Parathyroid adenoma (tissue), 2 donors: ENCODE data around the gene CELSR1.

Source experiments
- H2AFZ ChIP-seq: fragments of 300-600 bp; sonication (generic); one replicate; pipeline ENCODE4 v1.7.0; 2017; ENCODE audit warnings: antibody characterized with exemption, mild to moderate bottlenecking
- H3K27ac ChIP-seq: fragments of 300-600 bp; sonication (generic); one replicate; pipeline ENCODE4 v1.7.0; 2017
- H3K27me3 ChIP-seq: fragments of 300-600 bp; sonication (generic); one replicate; pipeline ENCODE4 v1.7.0; 2017; ENCODE audit warnings: low read length; ENCODE audit not compliant: control insufficient read depth, insufficient read depth
- H3K36me3 ChIP-seq: fragments of 300-600 bp; sonication (generic); one replicate; pipeline ENCODE4 v1.7.0; 2017; ENCODE audit warnings: low read length; ENCODE audit not compliant: control insufficient read depth, insufficient read depth
- H3K4me1 ChIP-seq: fragments of 300-600 bp; sonication (generic); one replicate; pipeline ENCODE4 v1.7.0; 2017; ENCODE audit warnings: control low read depth
- H3K4me2 ChIP-seq: fragments of 300-600 bp; sonication (generic); one replicate; pipeline ENCODE4 v1.7.0; 2017; ENCODE audit warnings: low read length
- H3K4me3 ChIP-seq: fragments of 300-600 bp; sonication (generic); one replicate; pipeline ENCODE4 v1.7.0; 2017; ENCODE audit warnings: low read depth, low read length
- H3K79me2 ChIP-seq: fragments of 300-600 bp; sonication (generic); one replicate; pipeline ENCODE4 v1.7.0; 2017; ENCODE audit warnings: control low read depth
- H3K9ac ChIP-seq: fragments of 300-600 bp; sonication (generic); one replicate; pipeline ENCODE4 v1.7.0; 2017; ENCODE audit warnings: mild to moderate bottlenecking
- H3K9me3 ChIP-seq: fragments of 300-600 bp; sonication (generic); one replicate; pipeline ENCODE4 v1.7.0; 2017; ENCODE audit warnings: low read length; ENCODE audit not compliant: control insufficient read depth
- TF ChIP-seq, protein P1 (sequence below): fragments of 300-600 bp; sonication (generic); IDR thresholded peaks from one replicate; pipeline ENCODE4 v1.7.0; 2017; ENCODE audit warnings: antibody characterized with exemption, mild to moderate bottlenecking
- donor health status: primary hyperparathyroidism.

Gene CELSR1

DNA sequence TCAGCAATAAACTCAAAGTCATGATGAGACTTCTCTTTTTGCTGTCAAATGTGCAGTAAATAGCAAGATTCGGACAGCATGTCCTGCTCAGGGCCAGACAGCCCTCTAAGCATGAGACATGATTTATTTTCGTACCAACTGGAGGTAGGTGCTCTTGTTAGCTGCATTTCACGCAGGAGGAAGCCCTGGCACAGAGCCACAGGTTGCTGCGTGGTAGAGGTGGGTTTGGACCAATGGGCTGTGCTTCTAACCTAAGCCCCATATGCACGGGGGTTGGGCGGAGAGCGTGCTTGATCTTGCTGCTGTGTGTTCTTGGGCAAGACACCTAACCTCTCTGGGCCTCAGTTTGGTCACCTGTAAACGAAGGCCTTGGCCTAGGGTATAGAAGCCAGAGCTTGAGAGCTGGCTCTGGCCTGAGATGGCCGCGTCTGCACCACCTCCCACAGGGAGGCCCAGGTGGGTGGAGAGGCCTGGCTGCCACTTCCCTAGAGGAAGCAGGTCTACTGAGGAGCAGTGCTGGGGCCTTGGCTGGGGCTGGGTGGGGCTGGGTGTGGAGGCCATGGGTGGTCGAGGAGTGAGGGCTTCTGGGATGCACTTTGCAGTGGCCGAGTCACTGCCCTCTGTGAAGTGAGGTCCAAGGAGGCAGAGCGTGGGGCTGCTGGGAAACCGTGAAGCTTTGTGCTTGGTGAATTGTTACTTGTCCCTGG is 44.3 kb upstream of the CELSR1 start:
- H3K4me3 ChIP-seq: no peak overlapping the region
- peaks cover 2% of the 10 kb centered on the region for H3K79me2 ChIP-seq
- H3K36me3 ChIP-seq: no peaks in the 10 kb centered on the region
- H3K9me3 ChIP-seq: no peaks in the 10 kb centered on the region
- no peaks in the 10 kb centered on the region for H3K4me1 ChIP-seq
- H3K4me2 ChIP-seq: no peak overlapping the region
- no peak overlapping the region for H2AFZ ChIP-seq
- no peak overlapping the region for H3K27ac ChIP-seq
- TF ChIP-seq, protein P1, sequence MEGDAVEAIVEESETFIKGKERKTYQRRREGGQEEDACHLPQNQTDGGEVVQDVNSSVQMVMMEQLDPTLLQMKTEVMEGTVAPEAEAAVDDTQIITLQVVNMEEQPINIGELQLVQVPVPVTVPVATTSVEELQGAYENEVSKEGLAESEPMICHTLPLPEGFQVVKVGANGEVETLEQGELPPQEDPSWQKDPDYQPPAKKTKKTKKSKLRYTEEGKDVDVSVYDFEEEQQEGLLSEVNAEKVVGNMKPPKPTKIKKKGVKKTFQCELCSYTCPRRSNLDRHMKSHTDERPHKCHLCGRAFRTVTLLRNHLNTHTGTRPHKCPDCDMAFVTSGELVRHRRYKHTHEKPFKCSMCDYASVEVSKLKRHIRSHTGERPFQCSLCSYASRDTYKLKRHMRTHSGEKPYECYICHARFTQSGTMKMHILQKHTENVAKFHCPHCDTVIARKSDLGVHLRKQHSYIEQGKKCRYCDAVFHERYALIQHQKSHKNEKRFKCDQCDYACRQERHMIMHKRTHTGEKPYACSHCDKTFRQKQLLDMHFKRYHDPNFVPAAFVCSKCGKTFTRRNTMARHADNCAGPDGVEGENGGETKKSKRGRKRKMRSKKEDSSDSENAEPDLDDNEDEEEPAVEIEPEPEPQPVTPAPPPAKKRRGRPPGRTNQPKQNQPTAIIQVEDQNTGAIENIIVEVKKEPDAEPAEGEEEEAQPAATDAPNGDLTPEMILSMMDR: no peak
- H3K27me3 ChIP-seq: no peaks in the 10 kb centered on the region
- no peak overlapping the region for H3K9ac ChIP-seq

- H3K27ac ChIP-seq: no peak overlapping the region
- H3K9ac ChIP-seq: no peak overlapping the region
- TF ChIP-seq, protein P1: no peak
- no peak overlapping the region for H3K4me2 ChIP-seq
- H3K4me3 ChIP-seq: no peak overlapping the region
- peaks cover 2% of the 10 kb centered on the region for H3K79me2 ChIP-seq
- H2AFZ ChIP-seq: no peak overlapping the region
- H3K27me3 ChIP-seq: no peaks in the 10 kb centered on the region
- no peaks in the 10 kb centered on the region for H3K9me3 ChIP-seq
- no peaks in the 10 kb centered on the region for H3K4me1 ChIP-seq
- no peaks in the 10 kb centered on the region for H3K36me3 ChIP-seq
Measured at GRCh38 chr22:46580940-46581537, 43.6 kb upstream of the CELSR1 start.

GRCh38 chr22:46579751-46580449 is 42.5 kb upstream of the CELSR1 start:
- TF ChIP-seq, protein P1: no peak
- Histone ChIP-seq H3K4me3 (no peak overlapping the region), H3K4me2 (no peak overlapping the region), H3K9me3 (no peaks in the 10 kb centered on the region), H3K79me2 (peaks cover 2% of the 10 kb centered on the region), H3K27ac (no peak overlapping the region), H3K36me3 (no peaks in the 10 kb centered on the region), H3K9ac (no peak overlapping the region), H3K27me3 (no peaks in the 10 kb centered on the region), H3K4me1 (no peaks in the 10 kb centered on the region), H2AFZ (no peak overlapping the region)

- no peak overlapping the region for H3K4me2 ChIP-seq
- peaks cover 2% of the 10 kb centered on the region for H3K79me2 ChIP-seq
- H3K9ac ChIP-seq: no peak overlapping the region
- H3K27ac ChIP-seq: no peak overlapping the region
- no peaks in the 10 kb centered on the region for H3K9me3 ChIP-seq
- H2AFZ ChIP-seq: no peak overlapping the region
- no peaks in the 10 kb centered on the region for H3K4me1 ChIP-seq
- H3K4me3 ChIP-seq: no peak overlapping the region
- H3K36me3 ChIP-seq: no peaks in the 10 kb centered on the region
- TF ChIP-seq, protein P1: no peak
- H3K27me3 ChIP-seq: no peaks in the 10 kb centered on the region
Measured at GRCh38 chr22:46578824-46579561, 41.6 kb upstream of the CELSR1 start.
